Esophagus muscularis mucosa (tissue), 4 donors: ENCODE measurements around the gene C15orf39. TPM values are rescaled to one million over a fixed set of nuclear protein-coding genes. Genes with fewer than 3 reads are reported as not detected.

Experiments
- DNase-seq: peaks from one replicate; pipeline ENCODE4 v3.0.0-alpha.2; 2017; ENCODE audit errors: extremely low spot score
- H3K27ac ChIP-seq, 4 donors: fragments of 200-600 bp; sonication (generic); replicated peaks in 1 of 4; 1 replicate in 3 of 4; 2 replicates in 1 of 4; pipeline ENCODE4 v1.5.1; 2016 to 2019; ENCODE audit warnings: mild to moderate bottlenecking in 1 of 4
- H3K27me3 ChIP-seq, 4 donors: fragments of 200-600 bp; sonication (generic); one replicate each; pipeline versions ENCODE4 v1.5.1 to v1.6.0; 2016 to 2019
- H3K36me3 ChIP-seq, 4 donors: fragments of 200-600 bp; sonication (generic); one replicate each; pipeline ENCODE4 v1.5.1; 2016 to 2019
- H3K4me1 ChIP-seq, 4 donors: fragments of 200-600 bp; sonication (generic); one replicate each; pipeline ENCODE4 v1.5.1; 2016 to 2019
- H3K4me3 ChIP-seq, 4 donors: fragments of 200-600 bp; sonication (generic); 1 replicate in 2 of 4; 2 replicates in 2 of 4; pipeline ENCODE4 v1.5.1; 2016 to 2019; ENCODE audit warnings: mild to moderate bottlenecking in 4 of 4, moderate library complexity in 1 of 4
- H3K9me3 ChIP-seq, 4 donors: fragments of 200-600 bp; sonication (generic); 1 replicate in 3 of 4; 2 replicates in 1 of 4; pipeline ENCODE4 v1.5.1; 2016 to 2019
- EP300 ChIP-seq: sonication (generic); formaldehyde crosslinking; IDR thresholded peaks from one replicate; pipeline ENCODE4 v1.6.1; 2017; ENCODE audit warnings: antibody characterized with exemption
- POLR2A ChIP-seq: fragments of 450-650 bp; IDR thresholded peaks from one replicate; pipeline ENCODE4 v1.6.1; 2017; ENCODE audit warnings: antibody characterized with exemption, moderate library complexity, mild to moderate bottlenecking, low read depth
- POLR2AphosphoS5 ChIP-seq, 2 donors: sonication (generic); formaldehyde crosslinking; IDR thresholded peaks; one replicate each; pipeline ENCODE4 v1.6.1; 2017; ENCODE audit warnings: antibody characterized with exemption in 2 of 2
- WGBS: methylation state at CpG from one replicate; pipeline ENCODE4 v1.1.5; 2018; 5-methylcytosine and 5-hydroxymethylcytosine counted together
- intact Hi-C: fragments of 100-400 bp; cut with DNase I; formaldehyde crosslinking; loops from one replicate; pipeline ENCODE4 v1.15.1; 2023
- total RNA-seq, 4 donors: library from RNA; depleted of rRNA; stranded (reverse); fragments of >200 nt; gene quantifications; one replicate each; pipeline versions ENCODE4 v1.1.0 to v1.2.1, GENCODE V29; 2016
- TF ChIP-seq, protein P1 (sequence below), 3 experiments: fragments of 200-600 bp in 2 of 3; fragments of 450-650 bp in 1 of 3; sonication (generic) in 2 of 3; IDR thresholded peaks; one replicate each; pipeline ENCODE4 v1.5.1; 2017 to 2019; ENCODE audit warnings: antibody characterized with exemption in 3 of 3, mild to moderate bottlenecking in 2 of 3, moderate library complexity in 1 of 3

The C15orf39 gene
- total RNA-seq, 4 donors from 2014 or later, result 7.5 to 17.7 (median 13.4) TPM

DNA sequence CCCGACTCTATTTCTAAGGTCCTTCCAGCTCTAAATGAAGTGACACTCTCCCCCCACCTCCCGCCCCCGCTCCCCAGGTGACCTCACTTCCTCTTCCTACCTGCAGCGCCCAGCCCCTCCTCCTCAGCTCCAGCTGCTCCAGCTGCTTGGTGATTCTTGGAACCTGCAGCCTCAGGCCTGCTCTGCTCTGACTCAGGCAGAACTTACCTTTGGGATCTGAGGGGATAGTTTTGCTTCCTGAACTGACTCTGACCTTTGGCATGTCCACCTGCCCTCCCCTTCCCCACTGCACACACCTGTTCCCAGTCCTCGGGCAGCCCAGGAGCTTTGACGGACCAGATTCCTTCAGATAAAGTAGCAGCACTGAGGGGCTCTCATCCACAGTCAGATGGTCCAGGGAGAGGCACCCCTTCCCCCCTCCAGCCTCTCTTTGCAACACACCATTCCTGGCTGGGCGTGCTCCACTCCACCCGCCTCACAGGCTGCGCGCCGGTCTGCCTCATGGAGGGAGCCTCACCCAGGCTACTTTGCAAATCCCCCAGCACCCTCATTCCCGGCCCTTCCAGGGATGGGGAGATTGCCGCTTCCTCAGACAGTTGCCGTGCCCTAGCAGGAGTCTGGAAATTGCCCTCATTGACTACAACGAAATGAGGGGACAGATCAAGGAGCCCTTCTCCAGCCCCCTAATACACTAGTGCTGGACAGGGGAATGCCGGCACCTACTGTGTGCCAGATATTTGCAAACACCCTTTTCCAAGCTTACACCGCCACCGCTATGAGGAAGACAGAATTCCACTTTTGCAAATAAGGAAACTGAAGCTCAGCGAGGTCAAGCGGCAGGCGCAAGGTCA, 692 bp upstream of the C15orf39 start:
- peak overlapping the region; percentile 76 to 89 (median 87) for H3K4me3 ChIP-seq
- peaks cover 50 to 61% (median 54%) of the 10 kb centered on the region in 4 donors for H3K4me1 ChIP-seq
- no peaks in the 10 kb centered on the region for H3K9me3 ChIP-seq
- WGBS, result 20% methylated on average over 14 of the region's 21 CpGs
- intact Hi-C loops, result loop anchor here (5.0 to 10.0 kb wide), 2 partner anchors 159 to 246 kb away; partner anchors contain the start of gene RPP25
- no peak for DNase-seq
- H3K27ac ChIP-seq, result peak overlapping the region; percentile 89 to 92 (median 91)
- peaks cover 0 to 5% (median 3%) of the 10 kb centered on the region in 4 donors for H3K36me3 ChIP-seq
- no peaks in the 10 kb centered on the region for H3K27me3 ChIP-seq
- TF ChIP-seq, protein P1, sequence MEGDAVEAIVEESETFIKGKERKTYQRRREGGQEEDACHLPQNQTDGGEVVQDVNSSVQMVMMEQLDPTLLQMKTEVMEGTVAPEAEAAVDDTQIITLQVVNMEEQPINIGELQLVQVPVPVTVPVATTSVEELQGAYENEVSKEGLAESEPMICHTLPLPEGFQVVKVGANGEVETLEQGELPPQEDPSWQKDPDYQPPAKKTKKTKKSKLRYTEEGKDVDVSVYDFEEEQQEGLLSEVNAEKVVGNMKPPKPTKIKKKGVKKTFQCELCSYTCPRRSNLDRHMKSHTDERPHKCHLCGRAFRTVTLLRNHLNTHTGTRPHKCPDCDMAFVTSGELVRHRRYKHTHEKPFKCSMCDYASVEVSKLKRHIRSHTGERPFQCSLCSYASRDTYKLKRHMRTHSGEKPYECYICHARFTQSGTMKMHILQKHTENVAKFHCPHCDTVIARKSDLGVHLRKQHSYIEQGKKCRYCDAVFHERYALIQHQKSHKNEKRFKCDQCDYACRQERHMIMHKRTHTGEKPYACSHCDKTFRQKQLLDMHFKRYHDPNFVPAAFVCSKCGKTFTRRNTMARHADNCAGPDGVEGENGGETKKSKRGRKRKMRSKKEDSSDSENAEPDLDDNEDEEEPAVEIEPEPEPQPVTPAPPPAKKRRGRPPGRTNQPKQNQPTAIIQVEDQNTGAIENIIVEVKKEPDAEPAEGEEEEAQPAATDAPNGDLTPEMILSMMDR (IDR thresholded peaks at IDR 0.05), result no peak

DNA sequence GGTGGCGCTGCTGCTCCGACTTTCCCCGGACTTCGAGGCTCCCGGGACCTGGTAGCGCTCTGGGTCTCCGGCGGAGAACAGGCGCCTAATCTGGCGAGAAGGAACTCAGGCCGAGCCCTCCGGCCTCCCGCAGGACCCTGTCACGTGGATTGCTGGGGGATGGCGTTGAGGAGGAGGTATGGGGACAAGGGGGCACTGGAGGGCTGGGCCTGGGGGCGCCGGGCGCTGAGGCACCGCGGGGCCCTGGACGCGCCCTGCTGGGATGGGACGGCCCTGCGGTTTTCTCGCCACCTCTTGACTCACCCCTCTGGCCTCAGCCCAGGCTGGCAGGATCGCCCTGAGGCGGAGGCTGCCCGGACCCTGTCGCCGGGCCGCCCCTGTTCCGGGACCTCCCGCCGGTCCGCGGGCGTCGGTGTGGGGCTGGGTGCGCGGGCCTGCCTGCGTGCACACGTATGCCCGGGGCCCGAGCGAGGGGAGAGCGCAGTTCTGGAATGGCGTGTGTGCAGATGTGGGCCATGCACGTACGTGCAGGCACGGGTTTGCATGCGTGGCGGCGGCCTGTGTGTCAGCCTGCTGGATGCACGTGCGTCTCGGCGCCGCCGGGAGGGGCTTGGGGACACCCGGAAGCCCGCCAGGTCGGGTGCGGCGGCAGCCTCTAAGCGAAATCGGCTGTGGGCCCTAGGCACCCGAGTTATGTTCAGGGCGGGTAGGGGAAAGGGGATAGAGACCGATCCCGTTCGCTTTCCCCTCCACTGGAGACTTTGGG, 752 bp downstream of the C15orf39 start:
- no peaks in the 10 kb centered on the region for H3K27me3 ChIP-seq

DNA sequence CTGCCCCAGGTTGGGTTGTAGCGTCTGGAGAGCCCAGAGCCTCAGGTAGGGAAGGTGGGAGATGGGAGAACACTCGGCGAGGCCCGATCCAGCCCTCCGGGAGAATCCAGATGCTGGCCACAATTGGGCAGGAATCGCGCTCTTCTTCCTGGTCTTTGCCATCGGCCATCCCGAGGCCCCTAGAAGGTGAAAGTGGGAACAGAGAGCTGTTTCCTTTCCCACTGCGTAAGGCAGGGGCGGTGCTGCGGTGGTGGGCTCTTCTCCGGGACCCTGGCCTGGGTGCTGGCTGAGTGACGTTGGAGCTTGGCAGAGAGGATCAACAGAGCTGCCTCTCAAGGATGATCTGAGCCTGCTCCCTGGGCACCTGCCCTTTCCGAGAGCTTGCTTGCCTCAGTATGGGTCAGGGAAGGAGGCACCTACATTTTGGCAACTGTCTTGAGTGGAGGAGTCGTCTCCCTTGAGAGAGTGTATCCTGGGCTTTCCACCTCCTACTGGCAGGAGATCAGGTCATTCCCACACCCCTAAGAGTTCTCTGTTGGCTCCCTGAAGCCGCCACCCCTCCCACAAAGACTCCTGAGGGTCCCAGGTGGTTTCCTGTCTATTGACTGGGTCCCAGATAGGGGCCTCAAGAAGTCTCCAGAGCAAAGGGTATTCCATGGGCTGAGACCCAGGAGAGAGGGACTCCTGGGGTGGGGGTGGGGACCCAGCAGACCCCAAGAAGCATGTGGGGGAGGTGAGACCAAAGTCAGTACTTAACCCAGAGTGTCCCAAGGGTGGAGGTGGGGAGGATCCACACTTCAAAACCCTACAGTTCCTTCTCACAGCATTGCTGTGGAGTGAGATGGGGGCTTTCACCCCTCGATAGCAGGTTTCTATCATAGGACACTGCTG, 1.6 kb downstream of the C15orf39 start:
- intact Hi-C loops, result loop anchor here (5.0 to 10.0 kb wide), 2 partner anchors 161 to 248 kb away; partner anchors contain the start of gene RPP25
- peaks cover 60 to 75% (median 63%) of the 10 kb centered on the region in 4 donors for H3K4me1 ChIP-seq

More for the DNA sequence above, 752 bp downstream of the C15orf39 start:
- H3K4me1 ChIP-seq, result peaks cover 52 to 68% (median 58%) of the 10 kb centered on the region in 4 donors
- H3K36me3 ChIP-seq, result peaks cover 8 to 19% (median 17%) of the 10 kb centered on the region in 4 donors
- TF ChIP-seq EP300 (no peak), POLR2AphosphoS5 (IDR thresholded peaks at IDR 0.05) (peak; percentile 48 to 76), POLR2A (no peak)
- TF ChIP-seq, protein P1 (IDR thresholded peaks at IDR 0.05), result peak in 1 of 3 experiments; percentile 8
- H3K4me3 ChIP-seq, result peak overlapping the region; percentile 76 to 89 (median 87)
- peak; percentile 95 for DNase-seq
- intact Hi-C loops, result loop anchor here (5.0 to 10.0 kb wide), 2 partner anchors 160 to 248 kb away; partner anchors contain the start of gene RPP25
- H3K27ac ChIP-seq, result peak overlapping the region; percentile 89 to 92 (median 91)
- 6% methylated on average over 9 of the region's 71 CpGs for WGBS
- H3K9me3 ChIP-seq, result no peaks in the 10 kb centered on the region

DNA sequence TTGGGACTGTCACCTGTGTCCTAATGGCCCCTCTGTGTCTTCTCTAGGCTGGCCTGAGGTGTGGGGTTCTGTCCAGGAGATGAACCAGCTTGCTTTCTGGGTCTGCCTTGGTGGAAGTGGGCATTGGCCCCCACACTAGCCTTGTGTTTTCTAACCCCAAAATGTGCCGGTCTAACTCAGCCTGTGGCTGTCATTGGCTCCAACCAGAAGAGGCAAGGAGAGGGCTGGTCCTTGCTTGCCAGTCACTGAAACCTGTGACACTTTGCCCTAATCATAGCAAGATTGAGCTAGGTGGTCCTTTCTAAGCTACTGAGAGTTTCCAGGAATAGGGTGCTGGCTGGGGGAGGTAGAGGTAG, 2.2 kb downstream of the C15orf39 start:
- 50% methylated on average over 1 of the region's 1 CpG for WGBS
- H3K27ac ChIP-seq, result peak overlapping the region; percentile 89 to 92 (median 91)
- H3K27me3 ChIP-seq, result no peaks in the 10 kb centered on the region
- peak overlapping the region; percentile 76 to 89 (median 87) for H3K4me3 ChIP-seq
- DNase-seq, result no peak
- no peaks in the 10 kb centered on the region for H3K9me3 ChIP-seq
- intact Hi-C loops, result loop anchor here (1.0 to 10.0 kb wide), 3 partner anchors 162 to 249 kb away; partner anchors contain the start of gene RPP25
- no peak for TF ChIP-seq EP300
- no peak for TF ChIP-seq POLR2A
- no peak for TF ChIP-seq POLR2AphosphoS5 (IDR thresholded peaks at IDR 0.05)
- TF ChIP-seq, protein P1 (IDR thresholded peaks at IDR 0.05), result no peak
- peaks cover 66 to 81% (median 69%) of the 10 kb centered on the region in 4 donors for H3K4me1 ChIP-seq
- peaks cover 22 to 34% (median 32%) of the 10 kb centered on the region in 4 donors for H3K36me3 ChIP-seq

More for the DNA sequence above, 1.6 kb downstream of the C15orf39 start:
- WGBS, result 36% methylated on average over 11 of the region's 18 CpGs
- no peaks in the 10 kb centered on the region for H3K27me3 ChIP-seq
- no peak for TF ChIP-seq POLR2A
- TF ChIP-seq EP300, result no peak
- no peaks in the 10 kb centered on the region for H3K9me3 ChIP-seq
- H3K36me3 ChIP-seq, result peaks cover 16 to 28% (median 25%) of the 10 kb centered on the region in 4 donors
- H3K4me3 ChIP-seq, result peak overlapping the region; percentile 76 to 89 (median 87)
- DNase-seq, result no peak
- H3K27ac ChIP-seq, result peak overlapping the region; percentile 89 to 92 (median 91)
